Hepatocyte (in vitro differentiated cells): ENCODE measurements around the gene CLDN34. TPM values are rescaled to one million over a fixed set of nuclear protein-coding genes. Genes with fewer than 3 reads are reported as not detected.

ENCODE experiments used
- DNase-seq: peaks from one replicate; pipeline ENCODE4 v3.0.0-alpha.2; 2016; ENCODE audit warnings: low spot score
- H2AFZ ChIP-seq: fragments of 200-600 bp; sonication (generic); 2 replicates; pipeline ENCODE4 v1.6.0; 2016; ENCODE audit warnings: antibody characterized with exemption, mild to moderate bottlenecking
- H3K27ac ChIP-seq: fragments of 200-600 bp; sonication (generic); 2 replicates; pipeline ENCODE4 v1.5.1; 2016; ENCODE audit warnings: mild to moderate bottlenecking
- H3K27me3 ChIP-seq: fragments of 200-600 bp; sonication (generic); 2 replicates; pipeline ENCODE4 v1.6.1; 2016
- H3K36me3 ChIP-seq: fragments of 200-600 bp; sonication (generic); replicated peaks from 2 replicates; pipeline ENCODE4 v1.5.1; 2016; ENCODE audit warnings: low read depth; ENCODE audit not compliant: insufficient read depth
- H3K4me1 ChIP-seq: fragments of 200-600 bp; sonication (generic); 2 replicates; pipeline ENCODE4 v1.5.1; 2016; ENCODE audit warnings: mild to moderate bottlenecking, moderate library complexity; ENCODE audit not compliant: insufficient read depth
- H3K4me2 ChIP-seq: fragments of 200-600 bp; sonication (generic); 2 replicates; pipeline ENCODE4 v1.6.0; 2016
- H3K4me3 ChIP-seq: fragments of 200-600 bp; sonication (generic); 2 replicates; pipeline ENCODE4 v1.5.1; 2016; ENCODE audit warnings: mild to moderate bottlenecking
- H3K79me2 ChIP-seq: fragments of 200-600 bp; sonication (generic); 2 replicates; pipeline ENCODE4 v1.6.0; 2017; ENCODE audit warnings: mild to moderate bottlenecking
- H3K9me2 ChIP-seq: fragments of 200-600 bp; sonication (generic); replicated peaks from 2 replicates; pipeline ENCODE4 v1.6.0; 2017; ENCODE audit warnings: mild to moderate bottlenecking; ENCODE audit not compliant: insufficient read depth
- H3K9me3 ChIP-seq: fragments of 200-600 bp; sonication (generic); 2 replicates; pipeline ENCODE4 v1.5.1; 2016; ENCODE audit warnings: low read depth, mild to moderate bottlenecking
- H4K20me1 ChIP-seq: fragments of 200-600 bp; sonication (generic); 2 replicates; pipeline ENCODE4 v1.6.0; 2016; ENCODE audit warnings: mild to moderate bottlenecking; ENCODE audit not compliant: insufficient read depth, poor library complexity, severe bottlenecking
- CTCF ChIP-seq: fragments of 200-600 bp; sonication (generic); IDR thresholded peaks from 2 replicates; pipeline ENCODE4 v1.5.1; 2016; ENCODE audit warnings: antibody characterized with exemption, mild to moderate bottlenecking; ENCODE audit not compliant: poor library complexity
- EZH2 ChIP-seq: fragments of 200-600 bp; sonication (generic); IDR thresholded peaks from 2 replicates; pipeline ENCODE4 v1.6.1; 2016; ENCODE audit warnings: antibody characterized with exemption, mild to moderate bottlenecking, borderline replicate concordance
- EZH2phosphoT487 ChIP-seq: fragments of 200-600 bp; sonication (generic); IDR thresholded peaks from one replicate; pipeline ENCODE4 v1.6.1; 2018; ENCODE audit warnings: antibody characterized with exemption, mild to moderate bottlenecking, low read depth, moderate library complexity; ENCODE audit not compliant: unreplicated experiment, severe bottlenecking
- WGBS: methylation state at CpG from one replicate; pipeline ENCODE4 v1.1.6; 2016; ENCODE audit warnings: low lambda C conversion rate; ENCODE audit errors: missing lambda C conversion rate; 5-methylcytosine and 5-hydroxymethylcytosine counted together
- polyA plus RNA-seq: library from polyadenylated mRNA; unstranded; fragments of >200 nt; fragmentation: Nextera tagmentation; extraction: Ambion mirVana; gene quantifications from 2 replicates; pipeline ENCODE4 v1.2.1, GENCODE V29; 2016
- total RNA-seq: library from RNA; depleted of rRNA; stranded (reverse); fragments of >200 nt; gene quantifications from 2 replicates; pipeline ENCODE4 v1.2.3, GENCODE V29; 2014

CLDN34 gene
- total and polyA plus RNA-seq, 2 experiments from 2014 or later = not detected

GRCh38 chrX:9921407-9921806 is 45.8 kb upstream of the CLDN34 start:
- WGBS = 81% methylated on average over 5 of the region's 5 CpGs
- H3K4me1 ChIP-seq = no peaks in the 10 kb centered on the region
- no peak overlapping the region for H3K4me2 ChIP-seq
- H3K27me3 ChIP-seq = no peaks in the 10 kb centered on the region
- H4K20me1 ChIP-seq = no peaks in the 10 kb centered on the region
- DNase-seq = no peak
- no peaks in the 10 kb centered on the region for H3K9me2 ChIP-seq
- no peaks in the 10 kb centered on the region for H3K9me3 ChIP-seq
- H3K36me3 ChIP-seq = no peaks in the 10 kb centered on the region
- H3K79me2 ChIP-seq = no peaks in the 10 kb centered on the region
- TF ChIP-seq CTCF = no peak
- TF ChIP-seq EZH2 = no peak
- no peak for TF ChIP-seq EZH2phosphoT487
- H3K4me3 ChIP-seq = no peak overlapping the region
- no peak overlapping the region for H2AFZ ChIP-seq
- H3K27ac ChIP-seq = no peak overlapping the region

GRCh38 chrX:9923357-9923756 is 43.8 kb upstream of the CLDN34 start:
- 81% methylated on average over 5 of the region's 5 CpGs for WGBS
- Histone ChIP-seq H3K79me2 (no peaks in the 10 kb centered on the region), H4K20me1 (no peaks in the 10 kb centered on the region), H3K4me1 (no peaks in the 10 kb centered on the region), H3K36me3 (no peaks in the 10 kb centered on the region), H3K9me2 (no peaks in the 10 kb centered on the region), H3K9me3 (no peaks in the 10 kb centered on the region), H3K4me2 (no peak overlapping the region), H2AFZ (no peak overlapping the region), H3K27me3 (no peaks in the 10 kb centered on the region), H3K27ac (no peak overlapping the region), H3K4me3 (no peak overlapping the region)
- no peak for DNase-seq
- TF ChIP-seq CTCF (no peak), EZH2phosphoT487 (no peak), EZH2 (no peak)

GRCh38 chrX:9926002-9926401 is 41.2 kb upstream of the CLDN34 start:
- no peaks in the 10 kb centered on the region for H3K4me1 ChIP-seq
- H2AFZ ChIP-seq = no peak overlapping the region
- no peaks in the 10 kb centered on the region for H4K20me1 ChIP-seq
- no peak overlapping the region for H3K27ac ChIP-seq
- no peaks in the 10 kb centered on the region for H3K27me3 ChIP-seq
- H3K9me2 ChIP-seq = no peaks in the 10 kb centered on the region
- no peak overlapping the region for H3K4me2 ChIP-seq
- no peaks in the 10 kb centered on the region for H3K36me3 ChIP-seq
- no peaks in the 10 kb centered on the region for H3K9me3 ChIP-seq
- DNase-seq = no peak
- H3K79me2 ChIP-seq = no peaks in the 10 kb centered on the region
- H3K4me3 ChIP-seq = no peak overlapping the region
- 87% methylated on average over 9 of the region's 9 CpGs for WGBS
- TF ChIP-seq EZH2 (no peak), CTCF (no peak), EZH2phosphoT487 (no peak)
